ENCODE measurements around the gene AHDC1. TPM values are rescaled to one million over a fixed set of nuclear protein-coding genes. Genes with fewer than 3 reads are reported as not detected.

AHDC1 gene
- total RNA-seq, 1 experiment from 2014 or later = 33.7 TPM

DNA sequence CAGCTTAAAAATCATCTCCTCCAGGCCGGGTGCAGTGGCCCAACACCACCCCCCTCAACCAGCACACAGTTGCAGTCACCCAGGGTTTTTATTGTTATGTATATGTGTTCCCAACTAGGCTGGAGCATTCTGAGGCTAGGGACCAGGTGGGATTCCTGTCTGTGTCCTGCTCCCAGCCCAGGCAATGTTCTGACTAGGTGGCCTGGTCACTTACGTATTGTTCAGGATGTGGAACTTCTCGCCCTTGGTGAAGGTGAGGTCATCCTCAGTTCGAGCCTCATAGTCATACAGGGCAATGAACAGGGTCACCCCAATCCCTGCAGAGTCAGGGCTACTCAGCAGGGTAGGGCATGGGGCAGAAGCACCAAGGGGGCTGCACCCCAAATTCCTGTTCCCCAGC lies 18.9 kb upstream of the AHDC1 start:
- no peak for DNase-seq (ENCODE audit: low read depth, low spot score)
- Histone ChIP-seq H3K4me3 (replicated peaks in 1 of 2; ENCODE audit: low read depth in 1 of 2, low read length in 2 of 2) (no peak overlapping the region), H3K4me1 (ENCODE audit: control insufficient read depth in 1 of 2, insufficient read depth in 2 of 2, low read length in 2 of 2) (peaks cover 0 to 8% of the 10 kb centered on the region in 2 experiments; a peak in 2 of 4 replicates), H3K27ac (ENCODE audit: low read depth, low read length) (no peak overlapping the region), H3K36me3 (ENCODE audit: control insufficient read depth in 1 of 2, insufficient read depth in 2 of 2, low read length in 2 of 2) (no peaks in the 10 kb centered on the region), H3K9me2 (ENCODE audit: insufficient read depth) (no peaks in the 10 kb centered on the region), H2AFZ (ENCODE audit: low read depth, low read length, poor library complexity, severe bottlenecking) (no peak overlapping the region), H3K27me3 (ENCODE audit: insufficient read depth, low read length) (no peaks in the 10 kb centered on the region), H3K9ac (ENCODE audit: low read length) (no peak overlapping the region), H3K79me2 (ENCODE audit: insufficient read depth, low read length) (no peaks in the 10 kb centered on the region), H4K20me1 (ENCODE audit: insufficient read depth) (no peaks in the 10 kb centered on the region), H3K9me3 (ENCODE audit: control insufficient read depth in 1 of 2, insufficient read depth in 1 of 2, low read depth in 1 of 2, low read length in 2 of 2) (no peaks in the 10 kb centered on the region), H3K4me2 (ENCODE audit: low read length) (no peak overlapping the region)
- no TSS peak for BruUV-seq (replicated peaks)
- RAD21 ChIA-PET (ENCODE audit: low non-redundant PET in 1 of 2, low total read pairs in 2 of 2, uncharacterized antibody in 2 of 2, unreplicated experiment in 2 of 2) = no interaction called here
- POLR2A ChIA-PET = no interaction called here
- no peak for ATAC-seq
- no peak for TF ChIP-seq FOSL1 (IDR thresholded peaks at IDR 0.05; ENCODE audit: low read depth)
- TF ChIP-seq, protein P1, sequence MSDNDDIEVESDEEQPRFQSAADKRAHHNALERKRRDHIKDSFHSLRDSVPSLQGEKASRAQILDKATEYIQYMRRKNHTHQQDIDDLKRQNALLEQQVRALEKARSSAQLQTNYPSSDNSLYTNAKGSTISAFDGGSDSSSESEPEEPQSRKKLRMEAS (IDR thresholded peaks at IDR 0.05) = no peak
- TF ChIP-seq EZH2phosphoT487 (IDR thresholded peaks at IDR 0.05; ENCODE audit: borderline replicate concordance) = no peak
- TF ChIP-seq ZNF274 (IDR thresholded peaks at IDR 0.05; ENCODE audit: low read depth, low read length) = no peak
- no peak for TF ChIP-seq SRF (IDR thresholded peaks at IDR 0.05; ENCODE audit: low read depth)
- no peak for TF ChIP-seq RAD21 (IDR thresholded peaks at IDR 0.05; ENCODE audit: low read depth)
- intact Hi-C loops (cut with micrococcal nuclease) = no loop called here
- CTCF ChIA-PET = no interaction called here

DNA sequence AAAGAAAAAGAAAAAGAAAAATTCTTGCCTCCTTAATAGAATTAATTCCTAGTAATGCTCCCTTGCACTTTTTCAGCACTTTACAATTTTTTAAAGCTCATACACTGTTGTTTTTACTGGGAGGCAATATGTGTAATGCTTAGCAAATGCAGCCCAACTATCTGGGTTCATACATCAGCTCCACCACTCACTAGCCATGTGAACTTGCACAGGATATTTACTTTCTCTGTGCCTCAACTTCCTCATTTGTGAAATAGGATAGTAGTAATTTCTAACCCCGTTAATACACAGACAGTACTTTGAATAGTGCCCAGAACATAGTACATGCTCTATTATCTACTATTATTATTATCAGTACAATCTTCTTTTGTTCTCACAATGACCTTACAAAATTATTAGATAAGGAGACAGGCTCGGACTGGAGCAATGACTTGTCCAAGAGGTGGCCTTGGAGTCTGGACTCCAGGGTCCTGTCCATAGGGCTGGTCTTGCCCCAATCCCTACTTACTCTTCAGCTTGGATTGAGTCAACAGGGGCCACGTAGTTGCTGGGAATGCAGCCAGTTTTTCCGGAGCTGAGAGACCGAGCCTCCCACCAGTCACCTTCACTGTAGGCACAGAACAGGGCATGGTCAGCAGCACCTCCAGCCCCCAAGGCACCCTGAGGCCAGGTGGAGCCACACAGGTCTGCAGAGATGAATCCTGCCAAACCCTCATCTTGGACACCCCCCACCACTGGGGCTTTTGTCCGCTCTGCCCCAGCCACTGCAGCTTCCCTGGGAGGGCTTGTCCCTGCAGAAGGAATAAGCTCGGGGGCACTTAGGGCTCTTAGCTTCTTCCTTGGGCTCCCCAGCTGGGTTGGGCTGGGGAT lies 17.3 kb upstream of the AHDC1 start:
- intact Hi-C loops (cut with micrococcal nuclease) = no loop called here
- Histone ChIP-seq H3K9ac (ENCODE audit: low read length) (no peak overlapping the region), H3K36me3 (ENCODE audit: control insufficient read depth in 1 of 2, insufficient read depth in 2 of 2, low read length in 2 of 2) (no peaks in the 10 kb centered on the region), H3K79me2 (ENCODE audit: insufficient read depth, low read length) (no peaks in the 10 kb centered on the region), H3K9me3 (ENCODE audit: control insufficient read depth in 1 of 2, insufficient read depth in 1 of 2, low read depth in 1 of 2, low read length in 2 of 2) (no peaks in the 10 kb centered on the region), H3K27me3 (ENCODE audit: insufficient read depth, low read length) (no peaks in the 10 kb centered on the region), H4K20me1 (ENCODE audit: insufficient read depth) (no peaks in the 10 kb centered on the region), H3K4me2 (ENCODE audit: low read length) (peak overlapping the region; percentile 40), H3K4me3 (replicated peaks in 1 of 2; ENCODE audit: low read depth in 1 of 2, low read length in 2 of 2) (no peak overlapping the region), H3K4me1 (ENCODE audit: control insufficient read depth in 1 of 2, insufficient read depth in 2 of 2, low read length in 2 of 2) (peaks cover 0 to 8% of the 10 kb centered on the region in 2 experiments; a peak in 2 of 4 replicates), H2AFZ (ENCODE audit: low read depth, low read length, poor library complexity, severe bottlenecking) (peak overlapping the region; percentile 61), H3K27ac (ENCODE audit: low read depth, low read length) (no peak overlapping the region), H3K9me2 (ENCODE audit: insufficient read depth) (no peaks in the 10 kb centered on the region)
- BruUV-seq (replicated peaks) = no TSS peak
- POLR2A ChIA-PET = interaction anchor here (0.7 to 1.1 kb wide), 3 partner anchors 51 to 822 kb away, joined by 3 read pairs; partner anchors contain the start of gene IFI6
- ATAC-seq = peak; percentile 24; the same call in 1 of the 2 replicates
- no peak for DNase-seq (ENCODE audit: low read depth, low spot score)
- CTCF ChIA-PET = interaction anchor here (0.6 to 1.2 kb wide), 5 partner anchors 12 to 466 kb away, joined by 3 to 6 read pairs (median 5); partner anchors contain the start of gene XKR8
- RAD21 ChIA-PET (ENCODE audit: low non-redundant PET in 1 of 2, low total read pairs in 2 of 2, uncharacterized antibody in 2 of 2, unreplicated experiment in 2 of 2) = interaction anchor here (0.7 to 1.2 kb wide), 2 partner anchors 7 to 522 kb away, joined by 3 to 5 read pairs; no protein-coding TSS in a partner anchor
- TF ChIP-seq, protein P2, sequence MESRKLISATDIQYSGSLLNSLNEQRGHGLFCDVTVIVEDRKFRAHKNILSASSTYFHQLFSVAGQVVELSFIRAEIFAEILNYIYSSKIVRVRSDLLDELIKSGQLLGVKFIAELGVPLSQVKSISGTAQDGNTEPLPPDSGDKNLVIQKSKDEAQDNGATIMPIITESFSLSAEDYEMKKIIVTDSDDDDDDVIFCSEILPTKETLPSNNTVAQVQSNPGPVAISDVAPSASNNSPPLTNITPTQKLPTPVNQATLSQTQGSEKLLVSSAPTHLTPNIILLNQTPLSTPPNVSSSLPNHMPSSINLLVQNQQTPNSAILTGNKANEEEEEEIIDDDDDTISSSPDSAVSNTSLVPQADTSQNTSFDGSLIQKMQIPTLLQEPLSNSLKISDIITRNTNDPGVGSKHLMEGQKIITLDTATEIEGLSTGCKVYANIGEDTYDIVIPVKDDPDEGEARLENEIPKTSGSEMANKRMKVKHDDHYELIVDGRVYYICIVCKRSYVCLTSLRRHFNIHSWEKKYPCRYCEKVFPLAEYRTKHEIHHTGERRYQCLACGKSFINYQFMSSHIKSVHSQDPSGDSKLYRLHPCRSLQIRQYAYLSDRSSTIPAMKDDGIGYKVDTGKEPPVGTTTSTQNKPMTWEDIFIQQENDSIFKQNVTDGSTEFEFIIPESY (IDR thresholded peaks at IDR 0.05; ENCODE audit: extremely low read depth, insufficient replicate concordance, low read length) = no peak
- TF ChIP-seq ZNF274 (IDR thresholded peaks at IDR 0.05; ENCODE audit: low read depth, low read length) = no peak
- TF ChIP-seq SIN3A (IDR thresholded peaks at IDR 0.05; ENCODE audit: low read depth) = no peak
- no peak for TF ChIP-seq EZH2 (IDR thresholded peaks at IDR 0.05)
- no peak for TF ChIP-seq POLR2A (IDR thresholded peaks at IDR 0.05; ENCODE audit: borderline replicate concordance, extremely low read depth, insufficient read depth, insufficient read length)
- TF ChIP-seq, protein P1 (IDR thresholded peaks at IDR 0.05) = no peak
- no peak for TF ChIP-seq TCF7L2 (IDR thresholded peaks at IDR 0.05; ENCODE audit: borderline replicate concordance, extremely low read depth, insufficient read depth, insufficient read length)
- TF ChIP-seq, protein P3, sequence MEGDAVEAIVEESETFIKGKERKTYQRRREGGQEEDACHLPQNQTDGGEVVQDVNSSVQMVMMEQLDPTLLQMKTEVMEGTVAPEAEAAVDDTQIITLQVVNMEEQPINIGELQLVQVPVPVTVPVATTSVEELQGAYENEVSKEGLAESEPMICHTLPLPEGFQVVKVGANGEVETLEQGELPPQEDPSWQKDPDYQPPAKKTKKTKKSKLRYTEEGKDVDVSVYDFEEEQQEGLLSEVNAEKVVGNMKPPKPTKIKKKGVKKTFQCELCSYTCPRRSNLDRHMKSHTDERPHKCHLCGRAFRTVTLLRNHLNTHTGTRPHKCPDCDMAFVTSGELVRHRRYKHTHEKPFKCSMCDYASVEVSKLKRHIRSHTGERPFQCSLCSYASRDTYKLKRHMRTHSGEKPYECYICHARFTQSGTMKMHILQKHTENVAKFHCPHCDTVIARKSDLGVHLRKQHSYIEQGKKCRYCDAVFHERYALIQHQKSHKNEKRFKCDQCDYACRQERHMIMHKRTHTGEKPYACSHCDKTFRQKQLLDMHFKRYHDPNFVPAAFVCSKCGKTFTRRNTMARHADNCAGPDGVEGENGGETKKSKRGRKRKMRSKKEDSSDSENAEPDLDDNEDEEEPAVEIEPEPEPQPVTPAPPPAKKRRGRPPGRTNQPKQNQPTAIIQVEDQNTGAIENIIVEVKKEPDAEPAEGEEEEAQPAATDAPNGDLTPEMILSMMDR (IDR thresholded peaks at IDR 0.05 in 2 of 3, conservative IDR thresholded peaks at IDR 0.05 in 1 of 3; ENCODE audit: borderline replicate concordance in 1 of 3, insufficient read depth in 1 of 3, low read depth in 2 of 3, low read length in 2 of 3) = no peak
- no peak for TF ChIP-seq CEBPB (IDR thresholded peaks at IDR 0.05; ENCODE audit: low read depth)
- no peak for TF ChIP-seq ZFX (IDR thresholded peaks at IDR 0.05)
- no peak for TF ChIP-seq RAD21 (IDR thresholded peaks at IDR 0.05; ENCODE audit: low read depth)

Data from HCT116 (cell line).